Measurements from ENCODE around the gene VAMP2. TPM values are rescaled to one million over a fixed set of nuclear protein-coding genes. Genes with fewer than 3 reads are reported as not detected.
A peak's percentile ranks its signal among the peaks of the same experiment; 100 is the strongest.

Gene VAMP2
- total and polyA plus RNA-seq, 10 of the 15 experiments (the other 5 are each of a cell fraction or from before 2014, with no cell fraction given), result 3.0 to 35.2 (median 25.0) TPM

GRCh38 chr17:8156246-8156992 lies 6.3 kb downstream of the VAMP2 start (continued):
- TF ChIP-seq IKZF2 (IDR thresholded peaks at IDR 0.05), result peak in 1 of 2 experiments; percentile 82; a peak in 1 of 4 replicates
- TF ChIP-seq STAT3 (IDR thresholded peaks at IDR 0.05; ENCODE audit: low read depth, low read length), result no peak
- TF ChIP-seq TCF12 (IDR thresholded peaks at IDR 0.05; ENCODE audit: low read depth, low read length), result 0 out of 2 replicates have a peak, but pooled peaks have one; percentile 36
- TF ChIP-seq SMARCA5 (IDR thresholded peaks at IDR 0.05), result no peak
- no peak for TF ChIP-seq ZSCAN29 (IDR thresholded peaks at IDR 0.05)
- TF ChIP-seq ESRRA (IDR thresholded peaks at IDR 0.05; ENCODE audit: low read length), result no peak
- TF ChIP-seq MEF2A (IDR thresholded peaks at IDR 0.05; ENCODE audit: insufficient read depth, low read depth, low read length), result no peak
- no peak for TF ChIP-seq ZNF217 (IDR thresholded peaks at IDR 0.05)
- no peak for TF ChIP-seq ETV6 (conservative IDR thresholded peaks at IDR 0.05 in 1 of 2, IDR thresholded peaks at IDR 0.05 in 1 of 2; ENCODE audit: borderline replicate concordance in 1 of 2, low read depth in 1 of 2)
- no peak for TF ChIP-seq NFIC (IDR thresholded peaks at IDR 0.05; ENCODE audit: low read depth, low read length)
- no peak for TF ChIP-seq SKIL (IDR thresholded peaks at IDR 0.05; ENCODE audit: low read depth, poor library complexity, severe bottlenecking)
- TF ChIP-seq SMAD1 (IDR thresholded peaks at IDR 0.05; ENCODE audit: low read depth, partially characterized antibody), result no peak
- TF ChIP-seq STAT1 (conservative IDR thresholded peaks at IDR 0.05), result no peak
- TF ChIP-seq RFX5 (IDR thresholded peaks at IDR 0.05; ENCODE audit: low read depth, low read length), result peak; percentile 80
- no peak; the same call in 1 of the 2 replicates for TF ChIP-seq BCLAF1 (IDR thresholded peaks at IDR 0.05)
- peak; percentile 64 for TF ChIP-seq IKZF1 (conservative IDR thresholded peaks at IDR 0.05)
- peak; percentile 86 for TF ChIP-seq NR2C1 (IDR thresholded peaks at IDR 0.05)
- TF ChIP-seq CREB1 (IDR thresholded peaks at IDR 0.05; ENCODE audit: low read depth), result peak; percentile 93
- no peak for TF ChIP-seq ZNF622 (IDR thresholded peaks at IDR 0.05)
- no peak for TF ChIP-seq TARDBP (IDR thresholded peaks at IDR 0.05; ENCODE audit: borderline replicate concordance)
- no peak for TF ChIP-seq CEBPB (IDR thresholded peaks at IDR 0.05; ENCODE audit: borderline replicate concordance in 1 of 2, low read depth in 2 of 2, low read length in 2 of 2)
- TF ChIP-seq E2F4 (IDR thresholded peaks at IDR 0.05; ENCODE audit: low read depth, low read length), result no peak
- peak; percentile 96 for TF ChIP-seq HDGF (IDR thresholded peaks at IDR 0.05)

All from GM12878 (cell line).